ACHN (cell line): ENCODE measurements around the gene RITA1.
A peak's percentile ranks its signal among the peaks of the same experiment; 100 is the strongest.
"Not testable (repeated sequence)": the region's sequence is repeated elsewhere in the genome, so short reads cannot be mapped to it uniquely, and the experiment has no call there.

Source experiments
- DNase-seq: peaks from one replicate; pipeline ENCODE4 v3.0.0-alpha.2; 2015
- in situ Hi-C: cut with HindIII; loops from 2 replicates; pipeline ENCODE4 v1.10.0; 2017; ENCODE audit warnings: low sequenced_read_pairs, low pct_ligation_motif_present, low pct_unique_long_range_greater_than_20kb

The RITA1 gene

DNA sequence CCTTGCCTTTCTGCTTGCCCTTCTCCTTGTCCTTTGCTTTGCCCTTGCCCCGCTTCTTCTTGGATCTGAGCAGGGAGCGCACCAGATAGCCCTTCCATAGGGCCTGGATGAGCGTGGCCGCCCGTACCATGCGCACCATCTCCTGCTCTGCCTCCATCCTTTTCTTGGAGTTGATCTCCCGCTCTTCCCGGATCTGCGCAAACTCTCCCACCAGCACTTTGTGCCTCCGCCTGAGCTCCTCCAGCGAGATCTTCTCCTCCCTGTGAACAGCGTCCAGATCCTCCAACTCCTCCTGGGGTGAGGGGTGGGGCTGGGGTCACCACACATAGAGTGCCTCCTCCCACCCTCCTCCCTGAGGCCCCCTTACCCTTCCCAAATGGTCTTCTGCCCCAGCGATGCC, 10.1 kb downstream of the RITA1 start:
- in situ Hi-C loops: no loop called here
- no peak for DNase-seq

DNA sequence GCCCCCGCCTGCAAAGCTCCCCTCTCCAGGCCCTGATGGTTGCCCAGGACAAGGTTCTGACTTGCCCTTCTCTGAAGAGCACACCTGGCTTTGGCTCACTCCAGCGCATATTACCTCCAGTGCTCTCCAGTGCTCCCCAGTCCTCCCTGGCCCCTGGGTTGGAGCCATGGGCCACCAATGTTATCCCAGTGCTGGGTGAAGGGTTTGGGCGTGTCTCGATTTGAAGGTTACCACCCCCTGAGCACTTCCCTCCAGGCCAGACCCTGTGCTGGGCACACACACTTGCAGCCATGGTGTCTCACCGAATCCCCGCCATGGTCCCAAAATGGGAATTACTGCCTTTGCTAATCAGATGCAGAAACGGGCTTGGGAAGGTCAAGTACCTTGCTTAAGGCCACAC, 11.1 kb downstream of the RITA1 start:
- in situ Hi-C loops: no loop called here
- no peak for DNase-seq

DNA sequence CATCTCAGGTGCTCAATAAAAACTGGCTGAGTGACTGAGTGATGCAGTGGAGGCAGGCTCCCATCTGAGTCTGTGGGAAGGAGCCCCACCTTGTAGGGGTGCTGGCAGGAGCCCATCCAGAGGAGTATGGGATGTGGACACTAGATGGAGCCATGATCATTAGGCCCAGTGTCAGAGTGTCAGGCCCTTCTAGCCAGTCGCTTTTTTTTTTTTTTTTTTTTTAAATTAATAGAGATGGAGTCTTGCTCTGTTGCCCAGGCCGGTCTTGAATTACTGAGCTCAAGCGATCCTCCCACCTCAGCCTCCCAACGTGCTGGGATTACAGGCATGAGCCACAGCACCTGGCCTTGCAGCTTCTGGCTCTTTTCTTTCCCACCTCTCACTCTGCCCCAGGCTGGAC, 11.5 kb downstream of the RITA1 start:
- peak; percentile 88 for DNase-seq
- in situ Hi-C loops: no loop called here

DNA sequence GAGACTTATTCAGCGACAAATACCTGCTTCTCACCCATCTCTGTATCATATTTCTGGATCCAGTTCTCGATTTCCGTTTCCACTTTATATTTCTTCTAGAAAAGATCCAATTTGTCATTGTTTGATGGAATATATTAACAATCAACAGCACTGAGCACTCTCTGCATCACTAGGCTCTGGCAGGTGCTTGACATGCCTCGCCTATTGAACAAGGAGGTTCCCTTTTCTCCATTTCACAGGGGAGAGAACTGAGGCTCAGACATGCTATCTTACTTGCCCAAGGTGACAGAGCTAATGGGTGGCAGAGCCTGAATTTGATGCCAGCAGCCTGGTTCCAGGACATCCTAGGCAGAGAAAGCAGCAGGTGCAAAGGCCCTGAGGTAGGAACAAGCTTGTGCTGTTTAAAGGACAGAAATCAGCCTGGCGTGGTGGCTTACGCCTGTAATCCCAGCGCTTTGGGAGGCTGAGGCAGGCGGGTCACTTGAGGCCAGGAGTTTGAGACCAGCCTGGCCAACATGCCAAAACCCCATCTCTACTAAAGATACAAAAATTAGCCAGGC, 12.1 kb downstream of the RITA1 start:
- in situ Hi-C loops: no loop called here
- DNase-seq: no peak

DNA sequence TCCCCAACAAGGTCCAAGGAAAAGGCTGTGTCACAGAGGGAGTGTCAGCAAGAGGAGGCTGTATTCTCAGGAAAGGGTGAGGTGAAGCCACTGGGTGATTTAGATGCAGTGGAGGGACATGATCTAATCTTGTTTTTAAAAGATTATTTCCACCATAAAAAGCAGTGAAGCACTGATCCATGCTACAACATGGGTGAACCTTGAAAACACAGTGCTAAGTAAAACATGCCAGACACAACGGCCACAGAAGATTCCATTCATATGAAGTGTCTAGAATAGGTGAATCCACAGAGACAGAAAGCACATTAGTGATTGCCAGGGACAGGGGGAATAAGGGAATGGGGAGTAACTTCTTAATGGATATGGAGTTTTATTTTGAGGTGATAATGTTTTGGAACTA, 12.8 kb downstream of the RITA1 start:
- peak; percentile 65 for DNase-seq
- in situ Hi-C loops: no loop called here

DNA sequence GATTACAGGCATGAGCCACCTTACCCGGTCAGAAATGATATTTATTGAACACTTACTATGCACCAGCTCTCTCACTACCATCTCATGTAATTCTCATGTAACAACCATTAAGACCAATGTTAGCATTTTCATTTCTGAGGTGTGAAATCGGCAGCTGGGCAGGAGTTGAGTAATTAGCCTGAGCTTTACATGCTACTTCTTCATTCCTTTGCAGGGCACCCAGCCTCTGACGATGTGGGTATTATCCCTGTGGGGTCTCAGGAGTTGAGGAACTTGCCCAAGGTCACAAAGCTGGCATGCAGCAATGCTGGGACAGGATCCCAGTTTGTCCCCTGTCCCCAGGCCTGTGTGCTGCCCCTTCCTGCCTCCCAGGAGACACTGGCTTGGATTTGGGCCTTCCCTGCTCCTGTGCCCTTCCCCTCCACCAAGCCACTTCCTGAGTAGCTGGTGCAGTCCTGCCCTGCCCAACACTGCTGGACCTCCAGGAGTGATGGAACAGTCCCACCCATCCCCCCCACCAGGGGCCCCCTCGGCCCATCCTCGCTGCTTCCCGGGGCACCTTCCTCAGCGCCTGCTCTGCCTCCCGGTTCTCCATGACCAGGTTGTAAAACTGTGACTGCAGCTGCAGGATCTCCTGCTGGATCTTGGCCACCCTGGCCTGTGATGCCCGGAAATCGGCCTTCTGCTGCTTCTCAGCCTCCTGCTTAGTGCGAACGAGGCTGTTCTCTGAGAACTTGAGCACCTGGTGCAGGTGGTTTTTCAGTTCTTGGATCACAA, 14.7 kb downstream of the RITA1 start:
- no peak for DNase-seq
- in situ Hi-C loops: no loop called here

DNA sequence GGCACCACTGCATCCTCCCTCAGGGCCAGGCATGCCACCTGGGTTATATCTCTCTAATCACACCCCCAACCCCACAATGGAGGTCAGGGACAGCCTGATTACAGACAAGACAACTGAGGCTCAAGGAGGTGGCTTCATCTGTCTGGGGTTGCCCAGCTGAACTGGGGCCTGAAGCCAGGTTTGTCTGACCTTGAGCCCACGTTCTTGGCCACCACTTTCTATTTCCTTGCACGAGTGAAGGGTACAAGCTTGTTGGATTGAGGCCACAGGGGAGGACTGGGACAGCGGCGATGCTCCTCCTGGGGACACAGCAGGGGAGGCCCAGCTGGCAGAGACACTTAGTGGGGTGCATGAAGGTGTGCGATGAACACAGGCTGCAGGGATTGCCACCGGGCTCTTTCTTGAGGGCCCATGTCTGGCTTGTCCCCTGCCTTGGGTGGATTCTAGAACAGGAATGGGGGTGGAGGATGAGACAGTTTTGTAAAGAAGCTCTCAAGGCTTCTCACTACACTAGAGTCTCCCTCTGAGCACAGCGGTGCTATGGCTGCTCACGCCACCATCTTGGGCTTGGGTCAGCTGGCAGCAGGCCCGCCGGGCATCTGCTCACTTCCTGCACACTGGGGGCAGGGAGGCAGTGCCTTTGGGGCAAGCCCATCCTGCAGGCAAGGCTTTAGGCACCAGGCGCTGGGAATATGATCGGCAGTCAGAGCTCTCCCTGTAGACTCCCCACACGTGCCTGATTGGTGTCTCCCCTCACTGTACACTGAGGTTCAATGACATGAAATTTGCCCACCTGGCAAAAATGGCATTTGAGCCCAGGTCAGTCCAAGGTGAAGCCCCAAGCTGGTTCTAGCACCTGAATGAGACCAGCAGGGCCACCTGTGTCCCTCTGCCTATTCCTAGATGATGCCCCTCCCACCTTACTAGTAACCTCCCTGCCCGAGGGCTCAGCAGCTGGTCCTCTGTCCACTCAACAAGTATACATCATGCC, 16.0 kb downstream of the RITA1 start:
- in situ Hi-C loops: no loop called here
- DNase-seq: no peak

DNA sequence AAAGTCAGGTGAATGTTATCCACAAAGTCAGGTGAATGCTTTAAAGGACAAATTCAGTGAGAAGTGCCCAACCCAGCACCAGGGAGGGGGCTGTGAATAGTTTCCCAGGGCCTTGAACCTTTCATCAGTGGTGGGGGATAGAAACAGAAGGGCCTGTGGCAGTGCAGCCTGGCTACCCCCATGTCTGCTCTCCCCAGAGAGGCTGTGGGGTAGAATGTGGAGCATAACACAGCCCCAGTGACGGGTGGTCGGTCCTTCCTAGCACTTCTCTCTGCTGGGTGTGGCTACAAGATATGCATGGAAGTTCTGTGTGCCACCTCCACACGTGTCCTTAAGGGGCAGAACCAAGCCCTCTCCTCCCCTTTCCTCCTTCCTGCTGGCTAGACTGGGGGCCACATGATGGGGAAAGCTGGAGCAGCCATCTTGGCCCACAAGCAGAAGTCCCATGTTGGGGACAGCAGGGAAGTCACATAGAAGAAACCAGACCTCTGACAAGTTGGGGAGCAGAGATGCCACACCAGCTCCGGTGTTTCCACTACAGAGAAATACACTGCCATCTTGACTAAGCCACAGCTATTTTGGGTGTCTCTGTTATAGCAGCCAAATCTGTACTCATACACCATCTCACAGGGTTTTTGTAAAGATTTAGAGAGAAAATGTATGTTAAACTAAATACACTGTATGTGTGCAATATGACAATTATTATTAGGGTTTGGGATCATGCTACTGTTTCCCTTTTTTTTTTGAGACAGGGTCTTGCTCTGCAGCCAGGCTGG, 17.0 kb downstream of the RITA1 start:
- DNase-seq: no peak
- in situ Hi-C loops: no loop called here

DNA sequence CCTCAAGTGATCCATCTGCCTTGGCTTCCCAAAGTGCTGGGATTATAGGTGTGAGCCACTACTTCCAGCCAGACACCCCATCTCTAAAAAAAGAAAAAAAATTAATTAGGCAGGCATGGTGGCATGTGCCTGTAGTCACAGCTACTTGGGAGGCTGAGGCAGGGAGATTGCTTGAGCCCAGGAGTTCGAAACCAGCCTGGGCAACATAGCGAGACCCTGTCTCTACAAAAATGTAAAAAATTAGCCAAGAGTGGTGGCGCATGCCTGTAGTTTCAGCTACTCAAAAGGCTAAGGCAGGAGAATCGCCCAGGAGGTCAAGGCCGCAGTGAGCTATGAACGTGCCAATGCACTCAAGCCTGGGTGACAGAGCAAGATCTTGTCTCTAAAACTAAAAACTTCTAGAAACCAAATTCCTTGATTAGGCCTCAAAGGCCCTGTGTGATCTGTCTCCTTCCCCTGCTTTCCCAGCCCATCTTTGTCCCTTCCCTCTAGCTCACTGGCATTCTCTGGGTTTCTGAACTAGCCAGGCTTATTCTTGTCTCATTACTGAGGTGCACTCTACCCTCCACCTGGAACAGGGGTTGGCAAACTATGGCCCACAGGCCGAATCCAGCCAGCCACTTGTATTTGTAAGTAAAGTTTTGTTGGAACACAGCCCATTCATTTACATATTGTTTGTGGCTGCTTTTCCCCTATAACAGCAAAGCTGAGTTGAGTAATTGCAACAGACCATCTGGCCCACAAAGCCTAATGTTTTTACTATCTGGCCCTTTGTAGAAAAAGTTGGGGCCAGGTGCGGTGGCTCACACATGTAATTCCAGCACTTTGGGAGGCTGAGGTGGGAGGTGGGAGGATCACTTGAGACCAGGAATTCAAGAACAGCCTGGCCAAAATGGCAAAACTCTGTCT, 18.6 kb downstream of the RITA1 start:
- no peak for DNase-seq
- in situ Hi-C loops: no loop called here

DNA sequence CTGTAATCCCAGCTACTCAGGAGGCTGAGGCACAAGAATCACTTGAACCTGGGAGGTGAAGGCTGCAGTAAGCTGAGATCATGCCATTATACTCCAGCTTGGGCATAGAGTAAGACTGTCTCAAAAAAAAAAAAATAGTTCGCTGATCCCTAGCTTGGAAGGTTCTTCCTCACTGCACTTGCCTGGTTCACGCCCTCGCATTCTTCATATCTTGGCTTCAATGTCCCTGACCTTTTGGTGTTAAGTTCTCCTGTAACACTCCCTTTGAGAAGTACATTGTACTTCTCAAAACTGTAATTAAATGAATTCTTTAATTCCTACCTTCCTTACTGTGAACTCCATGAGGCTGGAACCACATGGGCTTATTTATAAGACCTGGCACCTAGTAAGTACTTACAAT, 19.3 kb downstream of the RITA1 start:
- peak; percentile 64 for DNase-seq
- in situ Hi-C loops: no loop called here

DNA sequence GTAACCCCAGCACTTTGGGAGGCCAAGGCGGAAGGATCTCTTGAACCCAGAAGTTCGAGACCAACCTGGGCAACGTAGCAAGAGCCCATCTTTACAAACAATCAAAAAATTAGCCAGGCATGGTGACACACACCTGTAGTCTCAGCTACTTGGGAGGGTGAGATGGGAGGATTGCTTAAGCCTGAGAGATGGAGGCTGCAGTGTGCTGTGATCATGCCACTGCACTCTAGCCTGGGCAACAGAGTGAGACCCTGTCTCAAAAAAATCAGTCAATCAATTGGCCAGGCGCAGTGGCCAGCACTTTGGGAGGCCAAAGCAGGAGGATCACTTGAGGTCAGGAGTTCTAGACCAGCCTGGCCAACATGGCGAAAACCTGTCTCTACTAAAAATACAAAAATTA, 21.3 kb downstream of the RITA1 start:
- in situ Hi-C loops, DNase-seq: not testable (repeated sequence)

DNA sequence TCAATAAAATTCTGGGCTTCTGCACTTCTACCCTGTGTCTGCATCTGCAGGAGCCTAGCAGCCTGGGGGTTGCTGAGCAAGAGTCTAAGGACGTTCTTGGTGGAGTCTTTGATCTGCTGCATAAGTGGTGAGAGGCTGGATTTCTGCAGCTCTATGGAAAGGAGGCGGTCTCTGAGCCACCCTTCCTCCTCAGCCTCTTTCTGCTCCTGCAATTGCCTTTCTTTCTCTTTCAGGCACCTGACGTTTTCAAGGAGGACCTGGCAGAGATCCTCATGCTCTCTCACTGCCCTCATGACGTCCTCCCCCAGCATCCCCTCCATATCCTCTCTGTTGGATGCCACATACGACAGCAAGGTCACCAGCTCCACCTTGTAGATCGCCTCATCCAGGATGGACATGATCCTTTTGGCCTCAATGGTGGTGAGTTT, 22.1 kb downstream of the RITA1 start:
- in situ Hi-C loops: no loop called here
- DNase-seq: no peak

DNA sequence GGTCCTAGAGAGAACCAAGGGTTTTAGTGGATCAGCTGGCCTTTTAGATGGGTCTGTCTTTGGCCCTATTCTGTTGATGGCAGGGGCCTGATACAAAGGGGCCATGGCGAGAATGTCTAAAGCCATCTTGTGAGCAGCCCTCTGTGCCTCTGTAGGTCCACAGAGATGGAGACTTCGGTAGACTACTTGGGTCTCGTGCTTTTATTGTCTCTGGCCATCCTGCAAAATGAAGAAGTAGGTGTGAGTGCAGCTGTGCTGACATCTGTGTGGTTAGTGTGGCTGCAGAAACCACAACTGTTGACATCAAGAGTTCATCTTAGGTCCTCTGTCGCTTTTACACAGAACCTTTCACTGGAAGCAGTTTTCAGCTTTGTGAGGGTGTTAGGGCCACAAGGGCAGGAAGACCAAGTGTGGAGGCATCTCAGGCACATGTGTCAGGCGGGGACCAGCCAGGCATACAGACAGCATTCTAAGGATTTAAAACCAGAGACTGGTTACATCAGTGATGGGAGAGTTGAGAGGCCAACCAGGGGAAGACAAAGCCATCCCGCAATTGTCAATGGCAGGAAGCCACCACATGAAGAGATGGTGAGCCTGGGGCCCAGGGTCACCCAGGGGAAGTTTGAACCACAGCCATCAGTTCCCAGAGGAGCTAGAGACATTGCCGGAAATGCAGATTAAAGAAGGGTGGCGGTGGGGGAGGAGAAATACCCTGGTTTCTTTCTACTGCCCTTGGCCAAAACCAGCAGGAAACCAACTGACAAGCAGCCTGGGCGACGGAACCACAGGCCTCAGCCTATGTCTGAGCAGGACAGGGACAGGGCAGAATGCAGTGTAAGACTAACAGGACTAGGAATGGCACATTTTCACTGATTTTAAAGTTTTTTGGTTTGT, 22.8 kb downstream of the RITA1 start:
- in situ Hi-C loops: no loop called here
- no peak for DNase-seq

DNA sequence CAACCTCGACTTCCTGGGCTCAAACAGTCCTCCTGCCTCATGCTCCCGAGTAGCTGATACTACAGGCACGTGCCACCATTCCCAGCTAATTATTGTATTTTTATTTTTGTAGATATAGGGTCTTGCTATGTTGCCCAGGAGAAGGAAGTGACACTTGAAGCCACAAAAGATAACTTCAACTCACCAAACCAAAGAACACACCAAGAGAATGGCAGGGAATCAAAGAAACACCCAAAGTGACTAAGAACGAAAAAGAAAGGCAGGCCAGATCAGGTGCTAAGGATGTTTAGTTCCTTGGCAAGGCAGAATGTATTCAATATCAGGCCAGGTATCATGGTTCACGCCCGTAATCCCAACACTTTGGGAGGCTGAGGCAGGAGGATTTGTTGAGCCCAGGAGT, 25.6 kb downstream of the RITA1 start:
- no peak for DNase-seq
- in situ Hi-C loops: no loop called here

DNA sequence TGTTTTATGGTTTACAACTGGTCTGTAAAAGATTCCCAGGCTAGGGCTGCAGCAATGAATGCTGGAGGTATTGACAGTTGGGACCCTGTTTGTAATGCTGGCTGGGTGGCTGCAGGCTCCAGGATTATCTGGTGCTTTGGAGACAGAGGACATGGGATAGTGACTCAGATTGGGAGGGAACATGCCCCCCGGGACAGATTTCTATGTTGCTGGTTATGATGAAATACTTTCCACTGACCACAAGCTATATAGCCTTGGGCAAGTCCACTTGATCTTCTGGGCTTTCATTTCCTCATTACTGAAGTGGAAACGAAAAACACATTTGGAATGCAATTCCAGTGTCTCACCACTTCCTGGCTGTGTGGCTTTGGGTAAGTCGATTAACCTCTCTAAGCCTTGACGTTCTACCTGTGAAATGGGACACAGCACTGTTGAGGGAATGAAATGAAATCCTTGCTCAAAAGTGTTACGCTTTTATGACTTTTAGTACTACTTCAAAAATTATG, 29.4 kb downstream of the RITA1 start:
- in situ Hi-C loops: no loop called here
- DNase-seq: peak; percentile 99

DNA sequence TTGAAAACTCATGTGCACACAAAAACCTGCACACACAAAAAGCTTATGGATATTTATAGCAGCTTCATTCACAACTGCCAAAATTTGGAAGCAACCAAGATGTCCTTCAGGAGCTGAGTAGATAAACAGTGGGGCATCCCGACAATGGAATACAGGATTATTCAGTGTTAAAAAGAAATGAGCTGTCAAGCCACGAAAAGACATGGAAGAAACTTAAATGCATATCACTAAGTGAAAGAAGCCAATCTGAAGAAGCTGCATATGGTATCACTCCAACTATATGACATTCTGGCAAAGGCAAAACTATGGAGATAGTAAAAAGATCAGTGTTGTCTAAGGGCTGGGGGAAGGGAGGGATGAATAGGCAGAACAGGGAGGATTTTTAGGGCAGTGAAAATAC, 30.5 kb downstream of the RITA1 start:
- in situ Hi-C loops: no loop called here

More for the DNA sequence above, 30.5 kb downstream of the RITA1 start:
- no peak for DNase-seq
